ENCODE measurements around the gene SIRT2.

- TF ChIP-seq HDGF (IDR thresholded peaks at IDR 0.05; ENCODE audit: borderline replicate concordance) (no peak), ELF4 (IDR thresholded peaks at IDR 0.05) (no peak), SUZ12 (IDR thresholded peaks at IDR 0.05) (no peak), L3MBTL2 (conservative IDR thresholded peaks at IDR 0.05) (no peak), LEF1 (IDR thresholded peaks at IDR 0.05; ENCODE audit: borderline replicate concordance) (no peak), CTBP1 (IDR thresholded peaks at IDR 0.05; ENCODE audit: borderline replicate concordance) (no peak), FOXA1 (IDR thresholded peaks at IDR 0.05) (no peak)
These were observed 5.4 kb upstream of the SIRT2 start for GRCh38 chr19:38904581-38905539.

Data from HEK293T (cell line).